GM18951 (cell line): ENCODE results near the gene RTF1.
"Not testable (repeated sequence)": the region's sequence is repeated elsewhere in the genome, so short reads cannot be mapped to it uniquely, and the experiment has no call there.

Experiments
- POLR2A ChIP-seq: IDR thresholded peaks from 4 replicates; pipeline ENCODE4 v1.6.1; 2011; ENCODE audit warnings: mild to moderate bottlenecking; ENCODE audit not compliant: insufficient read length, insufficient read depth; ENCODE audit errors: extremely low read depth
- in situ Hi-C: fragments of 300-500 bp; cut with MboI; formaldehyde crosslinking; loops from one replicate; pipeline ENCODE4 v1.12.0; 2022; ENCODE audit warnings: low sequenced_read_pairs, mixed read lengths, inconsistent platforms; ENCODE audit not compliant: unreplicated experiment

Gene RTF1

GRCh38 chr15:41417418-41418195 lies 712 bp downstream of the RTF1 start:
- no peak for TF ChIP-seq POLR2A
- in situ Hi-C loops: no loop called here

GRCh38 chr15:41423979-41424659 lies 7.2 kb downstream of the RTF1 start:
- no peak for TF ChIP-seq POLR2A
- in situ Hi-C loops: no loop called here

GRCh38 chr15:41424809-41425208 lies 7.9 kb downstream of the RTF1 start:
- no peak for TF ChIP-seq POLR2A
- in situ Hi-C loops: no loop called here

- in situ Hi-C loops: not testable (repeated sequence)
Observed at GRCh38 chr15:41425907-41426306, 9.0 kb downstream of the RTF1 start.

- TF ChIP-seq POLR2A: no peak
- in situ Hi-C loops: no loop called here
Observed at GRCh38 chr15:41429003-41429890, 12.4 kb downstream of the RTF1 start.

GRCh38 chr15:41435037-41435786 lies 18.3 kb downstream of the RTF1 start:
- in situ Hi-C loops: no loop called here
- TF ChIP-seq POLR2A: no peak

- no peak for TF ChIP-seq POLR2A
- in situ Hi-C loops: no loop called here
Observed at GRCh38 chr15:41437448-41437847, 20.6 kb downstream of the RTF1 start.

GRCh38 chr15:41438206-41438605 lies 21.3 kb downstream of the RTF1 start:
- TF ChIP-seq POLR2A: no peak
- in situ Hi-C loops: no loop called here

GRCh38 chr15:41438745-41439144 lies 21.9 kb downstream of the RTF1 start:
- in situ Hi-C loops: not testable (repeated sequence)

GRCh38 chr15:41443275-41443674 lies 26.4 kb downstream of the RTF1 start:
- in situ Hi-C loops: no loop called here

GRCh38 chr15:41445399-41445798 lies 28.5 kb downstream of the RTF1 start:
- no peak for TF ChIP-seq POLR2A
- in situ Hi-C loops: no loop called here

More at GRCh38 chr15:41443275-41443674, 26.4 kb downstream of the RTF1 start:
- TF ChIP-seq POLR2A: no peak

- in situ Hi-C loops: loop anchor here (10.0 kb wide), 1 partner anchor 353 kb away; no protein-coding TSS in a partner anchor
- no peak for TF ChIP-seq POLR2A
Observed at GRCh38 chr15:41462084-41462795, 45.3 kb downstream of the RTF1 start.
